ENCODE data around the gene IRAK1BP1.

DNA sequence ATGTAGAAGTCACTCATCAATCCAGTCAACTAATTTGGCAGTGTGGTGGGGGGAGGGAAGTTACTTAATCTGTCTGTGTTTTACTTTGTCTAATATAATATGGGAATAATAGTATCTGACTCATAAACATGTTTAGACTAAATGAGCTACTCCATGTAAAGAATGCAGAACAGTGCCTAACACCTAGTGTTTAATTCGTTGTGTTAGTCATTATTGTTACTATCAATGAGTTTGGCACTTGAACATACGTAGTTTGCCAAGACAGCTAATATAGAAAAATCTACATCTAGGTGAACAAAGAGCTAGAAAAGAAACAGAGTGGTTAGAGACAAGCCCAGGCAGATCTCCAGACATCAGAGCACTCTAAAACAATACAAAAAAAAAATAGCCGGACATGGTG is 49.1 kb downstream of the IRAK1BP1 start:
- TF ChIP-seq, protein P1, sequence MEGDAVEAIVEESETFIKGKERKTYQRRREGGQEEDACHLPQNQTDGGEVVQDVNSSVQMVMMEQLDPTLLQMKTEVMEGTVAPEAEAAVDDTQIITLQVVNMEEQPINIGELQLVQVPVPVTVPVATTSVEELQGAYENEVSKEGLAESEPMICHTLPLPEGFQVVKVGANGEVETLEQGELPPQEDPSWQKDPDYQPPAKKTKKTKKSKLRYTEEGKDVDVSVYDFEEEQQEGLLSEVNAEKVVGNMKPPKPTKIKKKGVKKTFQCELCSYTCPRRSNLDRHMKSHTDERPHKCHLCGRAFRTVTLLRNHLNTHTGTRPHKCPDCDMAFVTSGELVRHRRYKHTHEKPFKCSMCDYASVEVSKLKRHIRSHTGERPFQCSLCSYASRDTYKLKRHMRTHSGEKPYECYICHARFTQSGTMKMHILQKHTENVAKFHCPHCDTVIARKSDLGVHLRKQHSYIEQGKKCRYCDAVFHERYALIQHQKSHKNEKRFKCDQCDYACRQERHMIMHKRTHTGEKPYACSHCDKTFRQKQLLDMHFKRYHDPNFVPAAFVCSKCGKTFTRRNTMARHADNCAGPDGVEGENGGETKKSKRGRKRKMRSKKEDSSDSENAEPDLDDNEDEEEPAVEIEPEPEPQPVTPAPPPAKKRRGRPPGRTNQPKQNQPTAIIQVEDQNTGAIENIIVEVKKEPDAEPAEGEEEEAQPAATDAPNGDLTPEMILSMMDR (IDR thresholded peaks at IDR 0.05) = no peak
- TF ChIP-seq EZH2 (IDR thresholded peaks at IDR 0.05) = no peak

Data from neural progenitor cell (in vitro differentiated cells).